ENCODE data around the gene SLC41A2. TPM values are rescaled to one million over a fixed set of nuclear protein-coding genes. Genes with fewer than 3 reads are reported as not detected.
"Not testable (repeated sequence)": the region's sequence is repeated elsewhere in the genome, so short reads cannot be mapped to it uniquely, and the experiment has no call there.

SLC41A2 gene
- total RNA-seq, 1 experiment from 2014 or later, result 14.6 TPM

- POLR2A ChIA-PET, result interaction anchor here (1.5 kb wide), 1 partner anchor 57 kb away, joined by 3 read pairs; no protein-coding TSS in a partner anchor
- DNase-seq (ENCODE audit: unreplicated experiment), result peak; percentile 70
- BruUV-seq (replicated peaks), result no TSS peak
- Mint-ChIP-seq H3K4me1 (ENCODE audit: insufficient read depth, unreplicated experiment) (no peaks in the 10 kb centered on the region), H3K36me3 (ENCODE audit: insufficient read depth, unreplicated experiment) (no peaks in the 10 kb centered on the region), H3K4me3 (ENCODE audit: unreplicated experiment) (no peak overlapping the region), H3K27ac (ENCODE audit: low read depth, unreplicated experiment) (no peak overlapping the region), H3K27me3 (ENCODE audit: insufficient read depth, unreplicated experiment) (no peaks in the 10 kb centered on the region), H3K9me3 (ENCODE audit: unreplicated experiment) (no peaks in the 10 kb centered on the region)
- CTCF ChIA-PET, result interaction anchor here (0.8 kb wide), 1 partner anchor 15 kb away, joined by 3 read pairs; no protein-coding TSS in a partner anchor
- intact Hi-C loops (cut with micrococcal nuclease), result no loop called here
- TF ChIP-seq CTCF (IDR thresholded peaks at IDR 0.05; ENCODE audit: unreplicated experiment), result no peak
Measured at GRCh38 chr12:104944252-104944651, 13.8 kb downstream of the SLC41A2 start.

- H3K9me3 Mint-ChIP-seq (ENCODE audit: unreplicated experiment); DNase-seq (ENCODE audit: unreplicated experiment); H3K36me3 Mint-ChIP-seq (ENCODE audit: insufficient read depth, unreplicated experiment); H3K4me3 Mint-ChIP-seq (ENCODE audit: unreplicated experiment); intact Hi-C loops (cut with micrococcal nuclease); BruUV-seq (replicated peaks); H3K27ac Mint-ChIP-seq (ENCODE audit: low read depth, unreplicated experiment); H3K27me3 Mint-ChIP-seq (ENCODE audit: insufficient read depth, unreplicated experiment); H3K4me1 Mint-ChIP-seq (ENCODE audit: insufficient read depth, unreplicated experiment): not testable (repeated sequence)
- ChIA-PET POLR2A (interaction anchor here (0.6 to 1.5 kb wide), 4 partner anchors 13 to 205 kb away, joined by 3 to 4 read pairs (median 3); no protein-coding TSS in a partner anchor), CTCF (interaction anchor here (0.7 kb wide), 1 partner anchor 16 kb away, joined by 3 read pairs; no protein-coding TSS in a partner anchor)
Measured at GRCh38 chr12:104943401-104943800, 14.7 kb downstream of the SLC41A2 start.

- Mint-ChIP-seq H3K27me3 (ENCODE audit: insufficient read depth, unreplicated experiment) (no peaks in the 10 kb centered on the region), H3K27ac (ENCODE audit: low read depth, unreplicated experiment) (no peak overlapping the region), H3K4me3 (ENCODE audit: unreplicated experiment) (no peak overlapping the region), H3K36me3 (ENCODE audit: insufficient read depth, unreplicated experiment) (no peaks in the 10 kb centered on the region), H3K9me3 (ENCODE audit: unreplicated experiment) (no peaks in the 10 kb centered on the region), H3K4me1 (ENCODE audit: insufficient read depth, unreplicated experiment) (no peaks in the 10 kb centered on the region)
- TF ChIP-seq CTCF (IDR thresholded peaks at IDR 0.05; ENCODE audit: unreplicated experiment), result no peak
- BruUV-seq (replicated peaks), result no TSS peak
- DNase-seq (ENCODE audit: unreplicated experiment), result peak; percentile 23
- CTCF ChIA-PET, result interaction anchor here (0.7 to 1.2 kb wide), 3 partner anchors 8 to 769 kb away, joined by 3 to 4 read pairs (median 3); no protein-coding TSS in a partner anchor
- POLR2A ChIA-PET, result interaction anchor here (0.6 kb wide), 2 partner anchors 118 to 338 kb away, joined by 3 read pairs; no protein-coding TSS in a partner anchor
- intact Hi-C loops (cut with micrococcal nuclease), result no loop called here
Measured at GRCh38 chr12:104942075-104942474, 16.0 kb downstream of the SLC41A2 start.

- Mint-ChIP-seq H3K4me3 (ENCODE audit: unreplicated experiment) (no peak overlapping the region), H3K9me3 (ENCODE audit: unreplicated experiment) (no peaks in the 10 kb centered on the region), H3K36me3 (ENCODE audit: insufficient read depth, unreplicated experiment) (no peaks in the 10 kb centered on the region), H3K27ac (ENCODE audit: low read depth, unreplicated experiment) (no peak overlapping the region), H3K4me1 (ENCODE audit: insufficient read depth, unreplicated experiment) (no peaks in the 10 kb centered on the region), H3K27me3 (ENCODE audit: insufficient read depth, unreplicated experiment) (no peaks in the 10 kb centered on the region)
- ChIA-PET POLR2A (interaction anchor here (1.1 kb wide), 1 partner anchor 33 kb away, joined by 4 read pairs; no protein-coding TSS in a partner anchor), CTCF (no interaction called here)
- BruUV-seq (replicated peaks), result no TSS peak
- no peak for DNase-seq (ENCODE audit: unreplicated experiment)
- intact Hi-C loops (cut with micrococcal nuclease), result no loop called here
- TF ChIP-seq CTCF (IDR thresholded peaks at IDR 0.05; ENCODE audit: unreplicated experiment), result no peak
Measured at GRCh38 chr12:104941454-104941853, 16.6 kb downstream of the SLC41A2 start.

GRCh38 chr12:104939089-104939488 is 19.0 kb downstream of the SLC41A2 start:
- H3K27me3 Mint-ChIP-seq (ENCODE audit: insufficient read depth, unreplicated experiment), result no peaks in the 10 kb centered on the region
- no TSS peak for BruUV-seq (replicated peaks)
- H3K9me3 Mint-ChIP-seq (ENCODE audit: unreplicated experiment), result no peaks in the 10 kb centered on the region
- intact Hi-C loops (cut with micrococcal nuclease), result no loop called here
- no peak overlapping the region for H3K4me3 Mint-ChIP-seq (ENCODE audit: unreplicated experiment)
- no peak overlapping the region for H3K27ac Mint-ChIP-seq (ENCODE audit: low read depth, unreplicated experiment)
- CTCF ChIA-PET, result no interaction called here
- DNase-seq (ENCODE audit: unreplicated experiment), result no peak
- no peaks in the 10 kb centered on the region for H3K36me3 Mint-ChIP-seq (ENCODE audit: insufficient read depth, unreplicated experiment)
- POLR2A ChIA-PET, result no interaction called here
- TF ChIP-seq CTCF (IDR thresholded peaks at IDR 0.05; ENCODE audit: unreplicated experiment), result no peak
- no peaks in the 10 kb centered on the region for H3K4me1 Mint-ChIP-seq (ENCODE audit: insufficient read depth, unreplicated experiment)

Measured in MCF 10A (cell line).